GM12873 (cell line): ENCODE measurements around the gene DCN.

Experiments
- CTCF ChIP-seq: IDR thresholded peaks from 2 replicates; pipeline ENCODE4 v1.5.1; 2012; ENCODE audit warnings: low read depth, mild to moderate bottlenecking, moderate library complexity, low read length, control low read depth; ENCODE audit not compliant: insufficient read depth; ENCODE audit errors: missing control alignments

Gene DCN

GRCh38 chr12:91109148-91109564 is 73.5 kb downstream of the DCN start:
- peak; percentile 76 for TF ChIP-seq CTCF

GRCh38 chr12:91108196-91108755 is 74.3 kb downstream of the DCN start:
- TF ChIP-seq CTCF: no peak

GRCh38 chr12:91106283-91106682 is 76.3 kb downstream of the DCN start:
- no peak for TF ChIP-seq CTCF

GRCh38 chr12:91105807-91106206 is 76.8 kb downstream of the DCN start:
- no peak for TF ChIP-seq CTCF

GRCh38 chr12:91104812-91105466 is 77.7 kb downstream of the DCN start:
- no peak for TF ChIP-seq CTCF

GRCh38 chr12:91103624-91104023 is 79.0 kb downstream of the DCN start:
- TF ChIP-seq CTCF: no peak

- TF ChIP-seq CTCF: no peak
Observed at GRCh38 chr12:91103101-91103500, 79.5 kb downstream of the DCN start.
